Nasal cavity respiratory epithelium epithelial cell of viscerocranial mucosa (primary cell): Measurements from ENCODE around the gene ERP29. TPM values are rescaled to one million over a fixed set of nuclear protein-coding genes. Genes with fewer than 3 reads are reported as not detected.

Experiments
- total RNA-seq: library from RNA; depleted of rRNA; stranded (reverse); fragments of >200 nt; gene quantifications from 2 replicates; pipeline ENCODE4 v1.2.3, GENCODE V29; 2014

The ERP29 gene
- total RNA-seq, result 74.6 and 90.6 TPM in 2 replicates

GRCh38 chr12:112012775-112013600 is at the start of gene ERP29, which contains the start of gene TMEM116:
Gene ERP29 (plus strand): TSS chr12:112013426. CDS start chr12:112013466, 40 bp downstream.
Gene TMEM116 (minus strand): TSS chr12:112013165. CDS start chr12:112005270, 7,895 bp downstream.

Other genes starting within 250 kb of the ERP29 start
- 31.4 and 84.9 TPM in 2 replicates for gene ALDH2, start 246.5 kb upstream of the ERP29 start, total RNA-seq
- 33.8 and 48.5 TPM in 2 replicates for gene MAPKAPK5, start 171.2 kb upstream of the ERP29 start, total RNA-seq
- 9.8 and 16.4 TPM in 2 replicates for gene TMEM116, start 261 bp upstream of the ERP29 start, total RNA-seq
- gene NAA25, start 95.4 kb downstream of the ERP29 start, total RNA-seq, result 29.7 and 41.1 TPM in 2 replicates
- gene TRAFD1, start 112.1 kb downstream of the ERP29 start, total RNA-seq, result 37.1 and 40.0 TPM in 2 replicates